Measurements from ENCODE around the gene ARHGEF7.

ARHGEF7 gene

GRCh38 chr13:111093136-111093535 lies 22.0 kb upstream of the ARHGEF7 start:
- no peak overlapping the region for H3K4me3 ChIP-seq (ENCODE audit: low read length)
- no peak for TF ChIP-seq CTCF (conservative IDR thresholded peaks at IDR 0.05; ENCODE audit: low read length)
- DNase-seq (ENCODE audit: low read depth): no peak

- no peak overlapping the region for H3K4me3 ChIP-seq (ENCODE audit: low read length)
- TF ChIP-seq CTCF (conservative IDR thresholded peaks at IDR 0.05; ENCODE audit: low read length): no peak
- no peak for DNase-seq (ENCODE audit: low read depth)
Measured at GRCh38 chr13:111093634-111094033, 21.5 kb upstream of the ARHGEF7 start.

GRCh38 chr13:111095031-111095840 lies 19.9 kb upstream of the ARHGEF7 start:
- DNase-seq (ENCODE audit: low read depth): no peak
- no peak overlapping the region for H3K4me3 ChIP-seq (ENCODE audit: low read length)
- no peak for TF ChIP-seq CTCF (conservative IDR thresholded peaks at IDR 0.05; ENCODE audit: low read length)

GRCh38 chr13:111095911-111096501 lies 19.1 kb upstream of the ARHGEF7 start:
- H3K4me3 ChIP-seq (ENCODE audit: low read length): no peak overlapping the region
- no peak for DNase-seq (ENCODE audit: low read depth)
- no peak for TF ChIP-seq CTCF (conservative IDR thresholded peaks at IDR 0.05; ENCODE audit: low read length)

GRCh38 chr13:111099290-111099689 lies 15.8 kb upstream of the ARHGEF7 start:
- no peak overlapping the region for H3K4me3 ChIP-seq (ENCODE audit: low read length)
- no peak for TF ChIP-seq CTCF (conservative IDR thresholded peaks at IDR 0.05; ENCODE audit: low read length)
- no peak for DNase-seq (ENCODE audit: low read depth)

GRCh38 chr13:111110054-111110453 lies 5.1 kb upstream of the ARHGEF7 start:
- no peak for TF ChIP-seq CTCF (conservative IDR thresholded peaks at IDR 0.05; ENCODE audit: low read length)
- DNase-seq (ENCODE audit: low read depth): no peak
- H3K4me3 ChIP-seq (ENCODE audit: low read length): no peak overlapping the region

- no peak overlapping the region for H3K4me3 ChIP-seq (ENCODE audit: low read length)
- DNase-seq (ENCODE audit: low read depth): no peak
- no peak for TF ChIP-seq CTCF (conservative IDR thresholded peaks at IDR 0.05; ENCODE audit: low read length)
Measured at GRCh38 chr13:111111376-111111937, 3.7 kb upstream of the ARHGEF7 start.

Data from AG10803 (cell line).